ENCODE results near the gene RPUSD3. TPM values are rescaled to one million over a fixed set of nuclear protein-coding genes. Genes with fewer than 3 reads are reported as not detected.

The RPUSD3 gene
- total and polyA plus RNA-seq, 2 of the 4 experiments (the other 2 are of a cell fraction), result 30.3 to 49.4 TPM

- ChIA-PET POLR2A (ENCODE audit: unreplicated experiment) (no interaction called here), CTCF (no interaction called here)
- intact Hi-C loops (cut with micrococcal nuclease), result no loop called here
- Histone ChIP-seq H4K20me1 (ENCODE audit: insufficient read depth, low read length) (no peaks in the 10 kb centered on the region; the same call in 1 of the 2 replicates), H4K5ac (ENCODE audit: low read depth, low read length) (no peak overlapping the region), H3K4me1 (ENCODE audit: control insufficient read depth, insufficient read depth, low read length) (no peaks in the 10 kb centered on the region; the same call in 1 of the 2 replicates), H2BK20ac (ENCODE audit: low read depth, low read length) (no peak overlapping the region), H3K79me1 (ENCODE audit: low read depth in 1 of 2, low read length in 2 of 2) (0 out of 4 replicates have a peak, but pooled peaks cover 0 to under 1% of the 10 kb centered on the region in 2 experiments), H4K8ac (ENCODE audit: low read depth in 2 of 2, low read length in 2 of 2) (no peak overlapping the region), H2AFZ (replicated peaks; ENCODE audit: low read length, poor library complexity) (no peak overlapping the region), H3K9ac (ENCODE audit: low read depth, low read length) (no peak overlapping the region), H3K4me3 (ENCODE audit: insufficient read depth, low read depth, low read length) (no peak overlapping the region), H3K36me3 (ENCODE audit: control insufficient read depth, insufficient read depth, low read length) (peaks cover 9% of the 10 kb centered on the region), H3K27ac (ENCODE audit: insufficient read depth, low read length) (no peak overlapping the region), H2BK15ac (ENCODE audit: low read depth, low read length) (no peak overlapping the region), H3K9me3 (ENCODE audit: control insufficient read depth, insufficient read depth, low read length) (no peaks in the 10 kb centered on the region), H4K91ac (ENCODE audit: insufficient read depth, low read depth, low read length) (no peak overlapping the region), H2BK120ac (ENCODE audit: low read depth, low read length) (no peak overlapping the region), H3K4me2 (ENCODE audit: low read depth, low read length) (no peak overlapping the region), H3K23ac (ENCODE audit: low read depth, low read length) (no peak overlapping the region), H3K56ac (ENCODE audit: extremely low read depth, insufficient read depth, low read length) (no peak overlapping the region), H2BK5ac (ENCODE audit: low read depth, low read length, poor library complexity, severe bottlenecking) (no peak overlapping the region), H3K9me1 (ENCODE audit: insufficient read depth, low read length) (peaks cover 12% of the 10 kb centered on the region), H2AK9ac (replicated peaks; ENCODE audit: low read depth, low read length, poor library complexity) (no peak overlapping the region), H3K18ac (ENCODE audit: low read depth, low read length) (no peak overlapping the region), H3K14ac (replicated peaks; ENCODE audit: low read depth, low read length) (no peak overlapping the region), H3K4ac (ENCODE audit: low read depth, low read length) (no peak overlapping the region), H2AK5ac (ENCODE audit: low read depth, low read length) (no peak overlapping the region), H3K27me3 (ENCODE audit: control insufficient read depth, insufficient read depth, low read length) (no peaks in the 10 kb centered on the region)
- in situ Hi-C loops (cut with MboI; ENCODE audit: low sequenced_read_pairs), result no loop called here
- ATAC-seq (ENCODE audit: low read depth) (no peak), DNase-seq (no peak)
- dilution Hi-C loops (cut with HindIII; ENCODE audit: low sequenced_read_pairs, unreplicated experiment), result no loop called here
- BruUV-seq (replicated peaks), result no TSS peak
- 100% methylated on average over 2 of the region's 9 CpGs; no CpG with 5 or more reads in 1 of the 2 experiments for WGBS, 2 experiments (ENCODE audit: extremely low coverage in 2 of 2, insufficient read length in 1 of 2)
- TF ChIP-seq RCOR1 (IDR thresholded peaks at IDR 0.05; ENCODE audit: insufficient replicate concordance, low read length) (no peak), MAFK (IDR thresholded peaks at IDR 0.05; ENCODE audit: low read depth, low read length) (no peak), SMC3 (IDR thresholded peaks at IDR 0.05; ENCODE audit: low read depth, low read length) (no peak), CHD1 (IDR thresholded peaks at IDR 0.05; ENCODE audit: low read depth, low read length) (no peak), POLR2A (IDR thresholded peaks at IDR 0.05; ENCODE audit: low read depth, low read length) (no peak), RAD21 (IDR thresholded peaks at IDR 0.05; ENCODE audit: low read length) (no peak), MAZ (IDR thresholded peaks at IDR 0.05; ENCODE audit: borderline replicate concordance, low read depth, low read length) (no peak)
Observed at GRCh38 chr3:9815986-9816385, 27.8 kb downstream of the RPUSD3 start.
